GM23338 (cell line): Measurements from ENCODE around the gene SAMD8. TPM values are rescaled to one million over a fixed set of nuclear protein-coding genes. Genes with fewer than 3 reads are reported as not detected.
"Not testable (repeated sequence)": the region's sequence is repeated elsewhere in the genome, so short reads cannot be mapped to it uniquely, and the experiment has no call there.

Experiments used
- ATAC-seq: fragments of 200-7000 bp; cut with Tn5 transposase; 3 replicates; pipeline ENCODE4 v1.9.1; 2020
- DNase-seq: peaks from one replicate; pipeline ENCODE4 v3.0.0-alpha.2; 2015; ENCODE audit warnings: low spot score
- H2AFZ ChIP-seq: fragments of 200-600 bp; sonication (generic); 2 replicates; pipeline ENCODE4 v1.8.0; 2016; ENCODE audit warnings: antibody characterized with exemption, mild to moderate bottlenecking, moderate library complexity
- H3F3A ChIP-seq: fragments of 200-600 bp; sonication (generic); replicated peaks from 2 replicates; pipeline ENCODE4 v1.8.0; 2017; ENCODE audit warnings: antibody characterized with exemption, mixed run types, low read depth
- H3K27ac ChIP-seq: fragments of 200-600 bp; sonication (generic); 2 replicates; pipeline ENCODE4 v1.6.1; 2016; ENCODE audit warnings: low read depth
- H3K27me3 ChIP-seq: fragments of 200-600 bp; sonication (generic); 2 replicates; pipeline ENCODE4 v1.8.0; 2016; ENCODE audit warnings: mild to moderate bottlenecking, mixed run types, moderate library complexity; ENCODE audit not compliant: insufficient read depth
- H3K36me3 ChIP-seq: fragments of 200-600 bp; sonication (generic); 2 replicates; pipeline ENCODE4 v1.8.0; 2016; ENCODE audit warnings: mild to moderate bottlenecking; ENCODE audit not compliant: insufficient read depth
- H3K4me1 ChIP-seq: fragments of 200-600 bp; sonication (generic); 2 replicates; pipeline ENCODE4 v1.8.0; 2016; ENCODE audit warnings: mild to moderate bottlenecking, moderate library complexity; ENCODE audit not compliant: insufficient read depth
- H3K4me2 ChIP-seq: fragments of 200-600 bp; sonication (generic); 2 replicates; pipeline ENCODE4 v1.7.1; 2017; ENCODE audit warnings: mixed run types
- H3K4me3 ChIP-seq: fragments of 200-600 bp; sonication (generic); 2 replicates; pipeline ENCODE4 v1.6.1; 2016; ENCODE audit warnings: mixed run types
- H3K79me2 ChIP-seq: fragments of 200-600 bp; sonication (generic); replicated peaks from 2 replicates; pipeline ENCODE4 v1.8.0; 2017; ENCODE audit warnings: mild to moderate bottlenecking; ENCODE audit not compliant: insufficient read depth
- H3K9me2 ChIP-seq: fragments of 200-600 bp; sonication (generic); 2 replicates; pipeline ENCODE4 v1.8.0; 2017; ENCODE audit not compliant: insufficient read depth
- H4K20me1 ChIP-seq: fragments of 200-600 bp; sonication (generic); replicated peaks from 2 replicates; pipeline ENCODE4 v1.8.0; 2017; ENCODE audit warnings: mild to moderate bottlenecking; ENCODE audit not compliant: insufficient read depth
- H3K27ac Mint-ChIP-seq: 2 replicates; pipeline ENCODE4 v1.8.0; 2020; ENCODE audit warnings: inconsistent platforms, mild to moderate bottlenecking, moderate library complexity, mixed read lengths
- H3K27me3 Mint-ChIP-seq: 3 replicates; pipeline ENCODE4 v1.8.0; 2022; ENCODE audit warnings: low read depth, mild to moderate bottlenecking, moderate library complexity, mixed read lengths, inconsistent platforms; ENCODE audit not compliant: insufficient read depth, poor library complexity
- H3K36me3 Mint-ChIP-seq: 3 replicates; pipeline ENCODE4 v1.8.0; 2021; ENCODE audit warnings: low read depth, mild to moderate bottlenecking, inconsistent platforms, moderate library complexity, mixed read lengths
- H3K4me1 Mint-ChIP-seq: 3 replicates; pipeline ENCODE4 v1.8.0; 2020; ENCODE audit warnings: mild to moderate bottlenecking, inconsistent platforms, mixed read lengths
- H3K4me3 Mint-ChIP-seq: 3 replicates; pipeline ENCODE4 v1.8.0; 2021; ENCODE audit warnings: moderate library complexity, mild to moderate bottlenecking, inconsistent platforms, mixed read lengths
- H3K9me3 Mint-ChIP-seq: 3 replicates; pipeline ENCODE4 v1.8.0; 2020; ENCODE audit warnings: moderate library complexity, mild to moderate bottlenecking, inconsistent platforms, mixed read lengths
- JUNB ChIP-seq: IDR thresholded peaks from one replicate; pipeline ENCODE4 v1.6.1; 2016; ENCODE audit warnings: antibody characterized with exemption; ENCODE audit not compliant: unreplicated experiment
- POLR2AphosphoS5 ChIP-seq: IDR thresholded peaks from 2 replicates; pipeline ENCODE4 v1.6.1; 2016; ENCODE audit warnings: antibody characterized with exemption, low read depth
- polyA plus RNA-seq: library from polyadenylated mRNA; unstranded; fragments of >200 nt; fragmentation: Nextera tagmentation; extraction: Ambion mirVana; gene quantifications from 2 replicates; pipeline ENCODE4 v1.2.1, GENCODE V29; 2016
- total RNA-seq: library from RNA; depleted of rRNA; stranded (reverse); fragments of >200 nt; shearing (Covaris generic); gene quantifications from 2 replicates; pipeline ENCODE4 v1.2.3, GENCODE V29; 2014
- TF ChIP-seq, protein P1 (sequence below): fragments of 250-450 bp; sonication (Bioruptor Pico); IDR thresholded peaks from 2 replicates; pipeline ENCODE4 v1.5.0; 2020; ENCODE audit warnings: mild to moderate bottlenecking, moderate library complexity

The SAMD8 gene
- total and polyA plus RNA-seq, 2 experiments from 2014 or later = 7.8 to 28.4 TPM

DNA sequence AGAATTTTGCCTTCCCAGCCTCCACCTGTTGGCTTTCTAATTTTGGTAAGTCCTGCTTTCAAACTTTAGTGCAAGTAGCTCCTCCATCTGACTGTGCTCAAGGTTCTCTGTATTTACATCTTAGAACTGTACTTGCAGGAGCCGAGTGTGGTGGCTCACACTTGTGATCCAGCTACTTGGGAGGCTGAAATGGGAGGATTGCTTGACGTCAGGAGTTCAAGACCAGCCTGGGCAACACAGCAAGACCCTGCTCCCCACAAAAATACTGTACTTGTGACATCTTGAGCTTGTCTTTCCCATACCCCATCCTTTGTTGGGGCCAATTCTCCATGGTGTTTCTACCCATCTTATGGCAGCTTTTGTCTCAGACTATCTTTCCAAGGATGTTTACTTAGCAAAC is 94.5 kb downstream of the SAMD8 start (continued):
- TF ChIP-seq, protein P1, sequence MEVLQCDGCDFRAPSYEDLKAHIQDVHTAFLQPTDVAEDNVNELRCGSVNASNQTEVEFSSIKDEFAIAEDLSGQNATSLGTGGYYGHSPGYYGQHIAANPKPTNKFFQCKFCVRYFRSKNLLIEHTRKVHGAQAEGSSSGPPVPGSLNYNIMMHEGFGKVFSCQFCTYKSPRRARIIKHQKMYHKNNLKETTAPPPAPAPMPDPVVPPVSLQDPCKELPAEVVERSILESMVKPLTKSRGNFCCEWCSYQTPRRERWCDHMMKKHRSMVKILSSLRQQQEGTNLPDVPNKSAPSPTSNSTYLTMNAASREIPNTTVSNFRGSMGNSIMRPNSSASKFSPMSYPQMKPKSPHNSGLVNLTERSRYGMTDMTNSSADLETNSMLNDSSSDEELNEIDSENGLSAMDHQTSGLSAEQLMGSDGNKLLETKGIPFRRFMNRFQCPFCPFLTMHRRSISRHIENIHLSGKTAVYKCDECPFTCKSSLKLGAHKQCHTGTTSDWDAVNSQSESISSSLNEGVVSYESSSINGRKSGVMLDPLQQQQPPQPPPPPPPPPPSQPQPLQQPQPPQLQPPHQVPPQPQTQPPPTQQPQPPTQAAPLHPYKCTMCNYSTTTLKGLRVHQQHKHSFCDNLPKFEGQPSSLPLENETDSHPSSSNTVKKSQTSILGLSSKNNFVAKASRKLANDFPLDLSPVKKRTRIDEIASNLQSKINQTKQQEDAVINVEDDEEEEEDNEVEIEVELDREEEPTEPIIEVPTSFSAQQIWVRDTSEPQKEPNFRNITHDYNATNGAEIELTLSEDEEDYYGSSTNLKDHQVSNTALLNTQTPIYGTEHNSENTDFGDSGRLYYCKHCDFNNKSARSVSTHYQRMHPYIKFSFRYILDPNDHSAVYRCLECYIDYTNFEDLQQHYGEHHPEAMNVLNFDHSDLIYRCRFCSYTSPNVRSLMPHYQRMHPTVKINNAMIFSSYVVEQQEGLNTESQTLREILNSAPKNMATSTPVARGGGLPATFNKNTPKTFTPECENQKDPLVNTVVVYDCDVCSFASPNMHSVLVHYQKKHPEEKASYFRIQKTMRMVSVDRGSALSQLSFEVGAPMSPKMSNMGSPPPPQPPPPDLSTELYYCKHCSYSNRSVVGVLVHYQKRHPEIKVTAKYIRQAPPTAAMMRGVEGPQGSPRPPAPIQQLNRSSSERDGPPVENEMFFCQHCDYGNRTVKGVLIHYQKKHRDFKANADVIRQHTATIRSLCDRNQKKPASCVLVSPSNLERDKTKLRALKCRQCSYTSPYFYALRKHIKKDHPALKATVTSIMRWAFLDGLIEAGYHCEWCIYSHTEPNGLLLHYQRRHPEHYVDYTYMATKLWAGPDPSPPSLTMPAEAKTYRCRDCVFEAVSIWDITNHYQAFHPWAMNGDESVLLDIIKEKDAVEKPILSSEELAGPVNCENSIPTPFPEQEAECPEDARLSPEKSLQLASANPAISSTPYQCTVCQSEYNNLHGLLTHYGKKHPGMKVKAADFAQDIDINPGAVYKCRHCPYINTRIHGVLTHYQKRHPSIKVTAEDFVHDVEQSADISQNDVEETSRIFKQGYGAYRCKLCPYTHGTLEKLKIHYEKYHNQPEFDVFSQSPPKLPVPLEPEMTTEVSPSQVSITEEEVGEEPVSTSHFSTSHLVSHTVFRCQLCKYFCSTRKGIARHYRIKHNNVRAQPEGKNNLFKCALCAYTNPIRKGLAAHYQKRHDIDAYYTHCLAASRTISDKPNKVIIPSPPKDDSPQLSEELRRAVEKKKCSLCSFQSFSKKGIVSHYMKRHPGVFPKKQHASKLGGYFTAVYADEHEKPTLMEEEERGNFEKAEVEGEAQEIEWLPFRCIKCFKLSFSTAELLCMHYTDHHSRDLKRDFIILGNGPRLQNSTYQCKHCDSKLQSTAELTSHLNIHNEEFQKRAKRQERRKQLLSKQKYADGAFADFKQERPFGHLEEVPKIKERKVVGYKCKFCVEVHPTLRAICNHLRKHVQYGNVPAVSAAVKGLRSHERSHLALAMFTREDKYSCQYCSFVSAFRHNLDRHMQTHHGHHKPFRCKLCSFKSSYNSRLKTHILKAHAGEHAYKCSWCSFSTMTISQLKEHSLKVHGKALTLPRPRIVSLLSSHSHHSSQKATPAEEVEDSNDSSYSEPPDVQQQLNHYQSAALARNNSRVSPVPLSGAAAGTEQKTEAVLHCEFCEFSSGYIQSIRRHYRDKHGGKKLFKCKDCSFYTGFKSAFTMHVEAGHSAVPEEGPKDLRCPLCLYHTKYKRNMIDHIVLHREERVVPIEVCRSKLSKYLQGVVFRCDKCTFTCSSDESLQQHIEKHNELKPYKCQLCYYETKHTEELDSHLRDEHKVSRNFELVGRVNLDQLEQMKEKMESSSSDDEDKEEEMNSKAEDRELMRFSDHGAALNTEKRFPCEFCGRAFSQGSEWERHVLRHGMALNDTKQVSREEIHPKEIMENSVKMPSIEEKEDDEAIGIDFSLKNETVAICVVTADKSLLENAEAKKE (CRISPR knock-in tag) = no peak
- no peak for TF ChIP-seq JUNB
- TF ChIP-seq POLR2AphosphoS5 = no peak

DNA sequence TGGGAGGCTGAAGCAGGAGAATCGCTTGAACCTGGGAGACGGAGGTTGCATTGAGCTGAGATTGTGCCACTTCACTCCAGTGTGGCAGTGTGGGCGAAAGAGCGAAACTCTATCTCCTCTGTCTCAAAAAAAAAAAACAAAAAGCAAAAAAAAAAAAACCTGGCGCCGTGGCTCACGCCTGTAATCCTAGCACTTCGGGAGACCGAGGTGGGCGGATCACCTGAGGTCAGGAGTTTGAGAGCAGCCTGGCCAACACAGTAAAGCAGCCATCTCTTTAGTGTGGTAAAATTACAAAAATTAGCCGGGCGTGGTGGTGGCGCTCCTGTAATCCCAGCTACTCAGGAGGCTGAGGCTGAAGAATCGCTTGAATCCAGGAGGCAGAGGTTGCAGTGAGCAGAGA is 95.2 kb downstream of the SAMD8 start:
- not testable (repeated sequence) for H3K4me2 ChIP-seq

More for the DNA sequence above, 95.2 kb downstream of the SAMD8 start:
- DNase-seq, H3K4me3 ChIP-seq, H3K27ac Mint-ChIP-seq, H4K20me1 ChIP-seq, H3K4me3 Mint-ChIP-seq, H3K27ac ChIP-seq, H3K27me3 ChIP-seq, H2AFZ ChIP-seq, ATAC-seq, H3K9me3 Mint-ChIP-seq, H3K79me2 ChIP-seq, H3K36me3 ChIP-seq, H3K36me3 Mint-ChIP-seq, H3F3A ChIP-seq, H3K4me1 ChIP-seq, H3K9me2 ChIP-seq: not testable (repeated sequence)
- H3K27me3 Mint-ChIP-seq = peaks cover 11% of the 10 kb centered on the region
- peaks cover 22% of the 10 kb centered on the region for H3K4me1 Mint-ChIP-seq
